MM.1S (cell line): ENCODE results near the gene ERCC6L2.

Source experiments
- DNase-seq: peaks from one replicate; pipeline ENCODE4 v3.0.0-alpha.2; 2015
- H2AFZ ChIP-seq: fragments of 300-600 bp; sonication (generic); 2 replicates; pipeline ENCODE4 v1.6.0; 2016; ENCODE audit warnings: antibody characterized with exemption, low read length
- H3F3A ChIP-seq: fragments of 300-600 bp; sonication (generic); 2 replicates; pipeline ENCODE4 v1.6.1; 2016; ENCODE audit warnings: mild to moderate bottlenecking, antibody characterized with exemption, low read length, moderate library complexity, mixed read lengths; ENCODE audit not compliant: insufficient read depth
- H3K27ac ChIP-seq: fragments of 300-600 bp; sonication (generic); 2 replicates; pipeline ENCODE4 v1.5.1; 2016; ENCODE audit warnings: mild to moderate bottlenecking, low read length
- H3K27me3 ChIP-seq: fragments of 300-600 bp; sonication (generic); replicated peaks from 2 replicates; pipeline ENCODE4 v1.6.0; 2016; ENCODE audit warnings: low read length; ENCODE audit not compliant: insufficient read depth
- H3K36me3 ChIP-seq: fragments of 300-600 bp; sonication (generic); replicated peaks from 2 replicates; pipeline ENCODE4 v1.6.1; 2016; ENCODE audit warnings: mild to moderate bottlenecking, low read length, mixed read lengths; ENCODE audit not compliant: insufficient read depth
- H3K4me1 ChIP-seq: fragments of 300-600 bp; sonication (generic); 2 replicates; pipeline ENCODE4 v1.6.1; 2016; ENCODE audit warnings: low read length, mixed read lengths
- H3K4me2 ChIP-seq: fragments of 300-600 bp; sonication (generic); 2 replicates; pipeline ENCODE4 v1.6.0; 2016; ENCODE audit warnings: low read depth, low read length
- H3K4me3 ChIP-seq: fragments of 300-600 bp; sonication (generic); 2 replicates; pipeline ENCODE4 v1.5.1; 2016; ENCODE audit warnings: low read length, mixed read lengths
- H3K79me2 ChIP-seq: fragments of 300-600 bp; sonication (generic); 2 replicates; pipeline ENCODE4 v1.6.1; 2016; ENCODE audit warnings: mixed run types, low read length, mixed read lengths
- H3K9ac ChIP-seq: fragments of 300-600 bp; sonication (generic); 2 replicates; pipeline ENCODE4 v1.6.1; 2016; ENCODE audit warnings: low read length, mixed read lengths
- H3K9me2 ChIP-seq: fragments of 300-600 bp; sonication (generic); replicated peaks from 2 replicates; pipeline ENCODE4 v1.6.1; 2016; ENCODE audit warnings: mild to moderate bottlenecking, low read length, mixed read lengths; ENCODE audit not compliant: insufficient read depth
- H3K9me3 ChIP-seq: fragments of 300-600 bp; sonication (generic); replicated peaks from 2 replicates; pipeline ENCODE4 v1.6.1; 2016; ENCODE audit warnings: mild to moderate bottlenecking, low read length, mixed read lengths; ENCODE audit not compliant: insufficient read depth
- H4K20me1 ChIP-seq: fragments of 300-600 bp; sonication (generic); 2 replicates; pipeline ENCODE4 v1.6.1; 2016; ENCODE audit warnings: mild to moderate bottlenecking, low read length, moderate library complexity, mixed read lengths; ENCODE audit not compliant: insufficient read depth
- EZH2 ChIP-seq: fragments of 300-600 bp; sonication (generic); optimal IDR thresholded peaks from 2 replicates; pipeline ENCODE3; 2017; ENCODE audit warnings: low read depth, mild to moderate bottlenecking, antibody characterized with exemption, low read length, mixed read lengths
- EZH2phosphoT487 ChIP-seq: fragments of 300-600 bp; sonication (generic); IDR thresholded peaks from 2 replicates; pipeline ENCODE4 v1.6.1; 2018; ENCODE audit warnings: antibody characterized with exemption, low read length
- TF ChIP-seq, protein P1 (sequence below): fragments of 300-600 bp; sonication (generic); IDR thresholded peaks from 2 replicates; pipeline ENCODE4 v1.5.1; 2016; ENCODE audit warnings: antibody characterized with exemption, low read length, mixed read lengths

Gene ERCC6L2

GRCh38 chr9:95870906-95871305, 4.6 kb upstream of the ERCC6L2 start:
- Histone ChIP-seq H3K9me2 (no peaks in the 10 kb centered on the region), H2AFZ (no peak overlapping the region), H3K9me3 (no peaks in the 10 kb centered on the region), H3K27me3 (no peaks in the 10 kb centered on the region), H4K20me1 (no peaks in the 10 kb centered on the region), H3K4me1 (peaks cover 7% of the 10 kb centered on the region; the same call in 1 of the 2 replicates), H3K4me3 (no peak overlapping the region), H3K36me3 (no peaks in the 10 kb centered on the region), H3K4me2 (no peak overlapping the region), H3K9ac (no peak overlapping the region), H3K27ac (no peak overlapping the region), H3F3A (no peaks in the 10 kb centered on the region), H3K79me2 (peaks cover 13% of the 10 kb centered on the region)
- no peak for DNase-seq
- TF ChIP-seq, protein P1, sequence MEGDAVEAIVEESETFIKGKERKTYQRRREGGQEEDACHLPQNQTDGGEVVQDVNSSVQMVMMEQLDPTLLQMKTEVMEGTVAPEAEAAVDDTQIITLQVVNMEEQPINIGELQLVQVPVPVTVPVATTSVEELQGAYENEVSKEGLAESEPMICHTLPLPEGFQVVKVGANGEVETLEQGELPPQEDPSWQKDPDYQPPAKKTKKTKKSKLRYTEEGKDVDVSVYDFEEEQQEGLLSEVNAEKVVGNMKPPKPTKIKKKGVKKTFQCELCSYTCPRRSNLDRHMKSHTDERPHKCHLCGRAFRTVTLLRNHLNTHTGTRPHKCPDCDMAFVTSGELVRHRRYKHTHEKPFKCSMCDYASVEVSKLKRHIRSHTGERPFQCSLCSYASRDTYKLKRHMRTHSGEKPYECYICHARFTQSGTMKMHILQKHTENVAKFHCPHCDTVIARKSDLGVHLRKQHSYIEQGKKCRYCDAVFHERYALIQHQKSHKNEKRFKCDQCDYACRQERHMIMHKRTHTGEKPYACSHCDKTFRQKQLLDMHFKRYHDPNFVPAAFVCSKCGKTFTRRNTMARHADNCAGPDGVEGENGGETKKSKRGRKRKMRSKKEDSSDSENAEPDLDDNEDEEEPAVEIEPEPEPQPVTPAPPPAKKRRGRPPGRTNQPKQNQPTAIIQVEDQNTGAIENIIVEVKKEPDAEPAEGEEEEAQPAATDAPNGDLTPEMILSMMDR = no peak

GRCh38 chr9:95874303-95874988, 1.0 kb upstream of the ERCC6L2 start:
- H3K27me3 ChIP-seq = no peaks in the 10 kb centered on the region
- no peaks in the 10 kb centered on the region for H3K36me3 ChIP-seq
- peaks cover 8% of the 10 kb centered on the region; the same call in 1 of the 2 replicates for H3F3A ChIP-seq
- no peaks in the 10 kb centered on the region for H3K9me3 ChIP-seq
- no peaks in the 10 kb centered on the region for H3K9me2 ChIP-seq
- no peak overlapping the region for H3K9ac ChIP-seq
- peak overlapping the region; percentile 76; the same call in 1 of the 2 replicates for H3K4me2 ChIP-seq
- no peak overlapping the region; the same call in none of the 2 replicates for H2AFZ ChIP-seq
- H3K4me1 ChIP-seq = peaks cover 7% of the 10 kb centered on the region; the same call in 1 of the 2 replicates
- H3K79me2 ChIP-seq = peaks cover 17% of the 10 kb centered on the region
- no peak for DNase-seq
- H3K27ac ChIP-seq = no peak overlapping the region
- H3K4me3 ChIP-seq = no peak overlapping the region
- TF ChIP-seq, protein P1 = no peak
- TF ChIP-seq EZH2 (no peak), EZH2phosphoT487 (no peak)
- no peaks in the 10 kb centered on the region for H4K20me1 ChIP-seq

DNA sequence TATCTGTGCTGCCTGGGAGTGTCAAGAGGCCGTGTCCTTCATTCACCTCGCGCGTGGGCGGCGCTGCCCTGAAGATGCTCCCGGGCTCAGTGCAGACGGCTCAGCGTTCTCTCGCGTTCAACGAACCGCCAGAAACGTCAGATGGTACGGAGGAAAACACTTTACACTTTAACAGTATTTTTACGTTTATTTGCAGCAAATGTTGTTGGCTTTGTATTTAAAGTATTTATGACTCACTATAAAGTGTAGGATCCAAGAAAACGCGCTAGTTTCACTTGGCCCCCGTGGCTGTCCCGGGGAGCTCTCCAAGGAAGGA, 544 bp upstream of the ERCC6L2 start:
- Histone ChIP-seq H3K4me2 (peak overlapping the region; percentile 76; the same call in 1 of the 2 replicates), H3K9me2 (no peaks in the 10 kb centered on the region), H3K4me3 (no peak overlapping the region), H2AFZ (no peak overlapping the region; the same call in none of the 2 replicates), H3K27me3 (no peaks in the 10 kb centered on the region), H3K79me2 (peaks cover 19% of the 10 kb centered on the region), H3K4me1 (peaks cover 7% of the 10 kb centered on the region; the same call in 1 of the 2 replicates), H3K36me3 (no peaks in the 10 kb centered on the region), H3K27ac (no peak overlapping the region), H3K9me3 (no peaks in the 10 kb centered on the region), H4K20me1 (no peaks in the 10 kb centered on the region), H3K9ac (no peak overlapping the region), H3F3A (peaks cover 8% of the 10 kb centered on the region; the same call in 1 of the 2 replicates)
- TF ChIP-seq EZH2phosphoT487 = no peak
- DNase-seq = peak; percentile 30

GRCh38 chr9:95876138-95876444, 600 bp downstream of the ERCC6L2 start:
- H3F3A ChIP-seq = peaks cover 8% of the 10 kb centered on the region; the same call in 1 of the 2 replicates
- H4K20me1 ChIP-seq = no peaks in the 10 kb centered on the region
- peaks cover 7% of the 10 kb centered on the region; the same call in 1 of the 2 replicates for H3K4me1 ChIP-seq
- no peaks in the 10 kb centered on the region for H3K36me3 ChIP-seq
- peaks cover 19% of the 10 kb centered on the region for H3K79me2 ChIP-seq
- DNase-seq = no peak
- no peaks in the 10 kb centered on the region for H3K9me3 ChIP-seq
- no peak overlapping the region for H3K9ac ChIP-seq
- no peak overlapping the region for H2AFZ ChIP-seq
- H3K9me2 ChIP-seq = no peaks in the 10 kb centered on the region
- no peak overlapping the region for H3K4me3 ChIP-seq
- TF ChIP-seq EZH2phosphoT487 (no peak), EZH2 (no peak)
- TF ChIP-seq, protein P1 = no peak
- H3K4me2 ChIP-seq = no peak overlapping the region
- H3K27ac ChIP-seq = no peak overlapping the region; the same call in 1 of the 2 replicates
- H3K27me3 ChIP-seq = no peaks in the 10 kb centered on the region
